GM21526 (cell line): ENCODE data around the gene GTF3C2.
"Not testable (repeated sequence)": the region's sequence is repeated elsewhere in the genome, so short reads cannot be mapped to it uniquely, and the experiment has no call there.

Experiments
- ATAC-seq: cut with Tn5 transposase; IDR thresholded peaks from one replicate; pipeline ENCODE4 v1.9.1; 2021; ENCODE audit warnings: moderate library complexity; ENCODE audit not compliant: unreplicated experiment, low FRiP score

The GTF3C2 gene

GRCh38 chr2:27322766-27323595 lies 33.6 kb downstream of the GTF3C2 start, which contains the start of gene MPV17:
Gene MPV17, minus strand, starts transcription at chr2:27323097. Its CDS starts 580 bp downstream, at chr2:27322517.
- peak; percentile 73 for ATAC-seq

GRCh38 chr2:27322301-27322765 lies 34.2 kb downstream of the GTF3C2 start:
- no peak for ATAC-seq

DNA sequence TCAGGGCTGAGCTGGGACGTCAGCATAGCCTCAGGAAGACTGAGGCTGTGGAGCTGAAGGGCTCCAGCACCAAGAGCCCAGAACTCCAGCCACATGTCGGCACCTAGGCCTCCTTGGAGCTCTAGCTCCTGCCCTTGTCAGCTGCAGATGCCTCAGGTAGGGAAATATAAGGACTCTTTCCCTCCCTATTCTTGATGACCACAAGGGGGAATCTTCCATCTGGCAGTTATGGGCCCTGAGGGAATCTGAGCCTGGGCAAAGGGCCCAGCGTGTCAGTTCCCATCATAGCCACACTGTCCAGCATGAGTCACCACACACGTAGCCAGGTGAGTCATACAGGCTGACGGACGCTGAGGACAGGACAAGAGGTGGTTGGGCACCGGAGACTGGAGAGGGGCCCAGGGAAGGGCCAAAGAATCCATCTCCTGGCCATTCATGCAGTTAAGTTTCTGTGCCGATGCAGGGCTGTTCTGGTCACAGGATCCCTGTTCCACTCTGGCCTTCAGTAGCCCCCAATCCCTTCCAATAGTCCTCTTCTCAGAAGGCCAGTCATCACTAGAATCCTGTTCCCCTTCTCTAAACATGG lies 35.5 kb downstream of the GTF3C2 start:
- no peak for ATAC-seq

DNA sequence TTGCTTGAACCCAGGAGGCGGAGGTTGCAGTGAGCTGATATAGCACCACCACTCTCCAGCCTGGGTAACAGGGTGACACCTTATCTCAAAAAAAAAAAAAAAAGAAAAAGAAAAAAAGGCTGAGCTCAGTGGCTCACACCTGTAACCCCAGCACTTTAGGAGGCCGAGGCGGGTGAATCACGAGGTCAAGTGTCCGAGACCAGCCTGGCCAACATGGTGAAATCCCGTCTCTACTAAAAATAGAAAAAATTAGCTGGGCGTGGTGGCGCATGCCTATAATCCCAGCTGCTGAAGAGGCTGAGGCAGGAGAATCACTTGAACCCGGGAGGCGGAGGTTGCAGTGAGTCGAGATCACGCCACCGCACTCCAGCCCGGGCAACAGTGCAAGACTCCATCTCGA lies 36.7 kb downstream of the GTF3C2 start:
- not testable (repeated sequence) for ATAC-seq

GRCh38 chr2:27316655-27317412 lies 39.7 kb downstream of the GTF3C2 start:
- no peak for ATAC-seq

DNA sequence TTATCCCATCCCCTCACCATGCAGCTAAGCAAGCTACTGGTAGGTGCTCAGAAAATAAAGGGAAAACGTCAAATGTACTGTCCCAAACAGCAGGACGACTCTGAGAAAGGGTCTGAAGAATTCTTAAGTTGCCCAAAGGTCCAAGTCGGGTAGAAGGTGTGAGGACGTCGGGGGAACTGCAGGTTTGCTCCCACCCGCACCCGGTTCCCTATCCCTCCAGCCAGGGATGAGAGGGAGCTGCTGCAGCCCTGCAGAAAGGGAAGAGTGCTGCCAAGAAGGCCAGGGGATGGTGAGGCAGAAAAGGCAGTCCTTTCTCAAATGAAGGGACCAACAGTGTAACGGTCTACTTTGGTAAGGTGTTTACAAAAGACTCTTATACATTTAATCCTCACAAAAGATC lies 41.4 kb downstream of the GTF3C2 start:
- ATAC-seq = no peak

- ATAC-seq = no peak
Observed at GRCh38 chr2:27314709-27315108, 41.9 kb downstream of the GTF3C2 start.

GRCh38 chr2:27313882-27314645 lies 42.5 kb downstream of the GTF3C2 start:
- ATAC-seq = no peak

- ATAC-seq = no peak
Observed at GRCh38 chr2:27312152-27312551, 44.4 kb downstream of the GTF3C2 start.

GRCh38 chr2:27309651-27310050 lies 46.9 kb downstream of the GTF3C2 start:
- no peak for ATAC-seq

DNA sequence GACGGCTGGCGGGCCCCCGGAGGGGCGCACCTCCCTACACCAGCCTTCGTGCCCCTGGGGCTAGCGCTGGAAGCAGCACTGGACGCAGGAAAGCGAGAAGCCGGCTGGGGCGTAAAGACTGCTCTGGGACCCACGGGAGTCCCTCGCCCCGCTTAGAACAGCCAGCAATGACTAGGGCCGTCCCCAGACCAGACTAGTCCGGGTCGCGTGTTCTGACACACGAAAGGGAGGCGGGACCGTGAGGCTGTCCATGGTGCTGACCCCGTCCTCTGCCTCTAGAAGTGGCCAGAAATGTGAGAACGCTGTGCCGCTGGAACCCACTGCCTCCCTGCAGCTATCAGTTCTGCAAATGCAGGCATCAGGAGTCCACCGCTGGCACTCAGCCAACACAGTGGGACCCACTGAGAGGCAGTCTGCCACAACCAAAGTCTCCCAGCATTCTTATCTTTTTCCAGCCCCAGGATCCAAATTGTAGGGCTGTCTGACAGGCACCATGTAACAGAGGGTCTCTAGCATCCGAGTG lies 48.1 kb downstream of the GTF3C2 start, which contains the start of gene UCN:
TSS of gene UCN (minus strand) at position 87 of the 523 bp plus-strand sequence. CDS start 550 bp downstream, outside the sequence.
- no peak for ATAC-seq

GRCh38 chr2:27307545-27308358 lies 48.8 kb downstream of the GTF3C2 start:
- no peak for ATAC-seq

GRCh38 chr2:27307287-27307544 lies 49.3 kb downstream of the GTF3C2 start:
- ATAC-seq = no peak

DNA sequence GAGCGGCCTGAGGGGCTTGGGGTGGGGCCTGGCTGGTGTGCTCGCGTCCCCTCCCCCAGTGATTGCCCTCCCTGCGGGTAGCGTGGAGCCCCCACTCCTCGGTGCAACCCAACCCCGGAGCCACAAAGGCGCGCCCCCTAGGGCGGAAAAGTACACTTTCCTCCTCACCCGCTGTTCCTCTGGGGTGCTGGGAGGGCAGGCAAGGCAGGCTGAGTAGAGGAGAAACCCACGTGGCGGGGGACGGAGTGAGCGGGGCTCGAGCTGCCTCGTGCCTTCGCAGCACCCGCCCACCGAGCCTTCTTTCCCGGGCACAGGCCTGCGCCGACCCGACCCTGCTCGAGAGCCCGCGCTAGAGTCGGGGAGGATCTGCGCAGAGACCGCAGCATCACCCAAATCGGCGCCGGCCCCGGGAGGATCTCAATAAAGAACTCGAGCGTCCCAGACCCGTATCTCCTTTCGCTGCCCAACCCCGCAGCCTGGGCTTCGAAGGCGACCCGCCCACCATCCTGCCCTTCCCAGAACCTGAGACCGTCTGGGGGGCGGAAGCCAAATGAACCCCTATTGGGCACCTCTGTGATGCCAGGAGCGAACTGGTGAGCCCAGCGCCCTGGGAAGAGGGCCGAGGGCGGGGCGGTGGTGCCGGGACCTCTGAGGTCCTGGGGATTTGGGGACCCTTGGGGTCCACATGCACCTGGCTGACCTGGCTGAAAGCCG lies 49.8 kb downstream of the GTF3C2 start:
- ATAC-seq = no peak

GRCh38 chr2:27306136-27306535 lies 50.4 kb downstream of the GTF3C2 start:
- no peak for ATAC-seq

DNA sequence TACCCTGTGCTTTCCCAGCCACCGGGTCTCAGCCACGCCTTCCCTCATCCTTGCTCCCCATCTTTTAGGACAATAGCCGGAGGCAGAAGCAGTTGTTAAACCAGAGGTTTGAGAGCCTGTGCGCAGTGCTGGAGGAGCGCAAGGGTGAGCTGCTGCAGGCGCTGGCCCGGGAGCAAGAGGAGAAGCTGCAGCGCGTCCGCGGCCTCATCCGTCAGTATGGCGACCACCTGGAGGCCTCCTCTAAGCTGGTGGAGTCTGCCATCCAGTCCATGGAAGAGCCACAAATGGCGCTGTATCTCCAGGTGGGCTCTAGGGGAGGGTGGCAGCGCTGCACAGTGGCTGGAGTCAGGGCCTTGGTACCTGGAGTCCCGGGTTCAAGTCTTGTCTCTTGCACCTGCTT lies 51.0 kb downstream of the GTF3C2 start:
- no peak for ATAC-seq

GRCh38 chr2:27304488-27305240 lies 51.9 kb downstream of the GTF3C2 start:
- no peak for ATAC-seq
